A549 (cell line): ENCODE results near the gene CEBPZ. TPM values are rescaled to one million over a fixed set of nuclear protein-coding genes. Genes with fewer than 3 reads are reported as not detected.
"Not testable (repeated sequence)": the region's sequence is repeated elsewhere in the genome, so short reads cannot be mapped to it uniquely, and the experiment has no call there.

Source experiments
- ATAC-seq, 2 experiments: fragments of 200-7000 bp in 1 of 2; fragments of >200 bp in 1 of 2; cut with Nextera tagmentation in 1 of 2; cut with Tn5 transposase in 1 of 2; 3 replicates each; pipeline versions ENCODE4 v1.8.0 to v1.9.1; 2018 to 2020; ENCODE audit warnings: mild to moderate bottlenecking in 1 of 2, moderate library complexity in 1 of 2
- CTCF ChIA-PET: fragments of 300-600 bp; sonication (Branson Sonifier 250); formaldehyde crosslinking; extraction: SDS; loops from one replicate; lab custom pipeline; 2021; ENCODE audit warnings: antibody characterized with exemption, inconsistent platforms; lab: Yijun Ruan, JAX
- POLR2A ChIA-PET: fragments of 350-600 bp; formaldehyde crosslinking; extraction: SDS; loops from one replicate; lab custom pipeline; 2021; ENCODE audit warnings: antibody characterized with exemption, inconsistent platforms; lab: Yijun Ruan, JAX
- DNase-seq, 2 experiments: peaks; one replicate each; pipeline versions ENCODE4 v3.0.0 to v3.0.0-alpha.2; 2011 to 2016; ENCODE audit warnings: low read depth in 1 of 2, low spot score in 1 of 2
- FAIRE-seq: peaks from 2 replicates; lab custom pipeline; 2011; peaks lifted over from hg19 to GRCh38; lab: Jason Lieb, UNC
- H3K27ac ChIP-seq, 2 experiments: fragments of >200 bp; sonication (Bioruptor Twin); formaldehyde crosslinking; 3 replicates each; pipeline ENCODE4 v1.5.1; 2016 to 2017
- H3K4me1 ChIP-seq: fragments of >200 bp; sonication (Bioruptor Twin); formaldehyde crosslinking; 3 replicates; pipeline ENCODE4 v1.6.1; 2016
- H3K4me2 ChIP-seq: fragments of >200 bp; sonication (Bioruptor Twin); formaldehyde crosslinking; 3 replicates; pipeline ENCODE4 v1.6.1; 2016
- H3K4me3 ChIP-seq: fragments of >200 bp; sonication (Bioruptor Twin); formaldehyde crosslinking; 3 replicates; pipeline ENCODE4 v1.5.1; 2016
- H3K9me3 ChIP-seq: fragments of >200 bp; sonication (Bioruptor Twin); formaldehyde crosslinking; 3 replicates; pipeline ENCODE4 v1.6.1; 2016
- BHLHE40 ChIP-seq: IDR thresholded peaks from 2 replicates; pipeline ENCODE4 v1.6.1; 2012; ENCODE audit warnings: low read depth, low read length, inconsistent platforms
- CBX2 ChIP-seq: fragments of 200-600 bp; sonication (generic); IDR thresholded peaks from 2 replicates; pipeline ENCODE4 v1.6.1; 2016; ENCODE audit warnings: low read depth, mild to moderate bottlenecking, borderline replicate concordance
- CEBPB ChIP-seq, 2 experiments: fragments of >200 bp in 1 of 2; sonication (Bioruptor Twin) in 1 of 2; formaldehyde crosslinking in 1 of 2; IDR thresholded peaks; 2 replicates each; pipeline ENCODE4 v1.6.1; 2012 to 2016
- E2F6 ChIP-seq: IDR thresholded peaks from 2 replicates; pipeline ENCODE4 v1.6.1; 2012; ENCODE audit warnings: low read depth, borderline replicate concordance
- EHF ChIP-seq: fragments of 250-450 bp; sonication (Bioruptor Pico); IDR thresholded peaks from 2 replicates; pipeline ENCODE4 v1.5.0; 2020; ENCODE audit warnings: mild to moderate bottlenecking
- EP300 ChIP-seq, 2 experiments: fragments of >200 bp; sonication (Bioruptor Twin); formaldehyde crosslinking; IDR thresholded peaks; 2 replicates in 1 of 2; 3 replicates in 1 of 2; pipeline ENCODE4 v1.6.1; 2016 to 2017
- HDAC2 ChIP-seq: fragments of 200-600 bp; sonication (generic); IDR thresholded peaks from 2 replicates; pipeline ENCODE4 v1.6.1; 2016
- HMGXB4 ChIP-seq: fragments of 250-450 bp; sonication (Bioruptor Pico); IDR thresholded peaks from 2 replicates; pipeline ENCODE4 v1.5.0; 2021; ENCODE audit warnings: mild to moderate bottlenecking, moderate library complexity, borderline replicate concordance
- HOXA7 ChIP-seq: fragments of 250-450 bp; sonication (Bioruptor Pico); IDR thresholded peaks from 2 replicates; pipeline ENCODE4 v1.5.0; 2020; ENCODE audit warnings: mild to moderate bottlenecking, moderate library complexity
- HOXB5 ChIP-seq: fragments of 250-450 bp; sonication (Bioruptor Pico); IDR thresholded peaks from 2 replicates; pipeline ENCODE4 v1.5.0; 2020; ENCODE audit warnings: mild to moderate bottlenecking, moderate library complexity
- KDM1A ChIP-seq: fragments of 200-600 bp; sonication (generic); IDR thresholded peaks from 2 replicates; pipeline ENCODE4 v1.6.1; 2016; ENCODE audit warnings: low read depth, mild to moderate bottlenecking
- NFE2L2 ChIP-seq: fragments of 150-350 bp; conservative IDR thresholded peaks from 2 replicates; pipeline ENCODE4 v1.6.1; 2014; ENCODE audit warnings: low read length
- RARB ChIP-seq: fragments of 250-450 bp; sonication (Bioruptor Pico); IDR thresholded peaks from 2 replicates; pipeline ENCODE4 v1.8.0; 2021; ENCODE audit warnings: mild to moderate bottlenecking, moderate library complexity
- TP53 ChIP-seq: fragments of 250-450 bp; sonication (Bioruptor Pico); IDR thresholded peaks from 2 replicates; pipeline ENCODE4 v1.5.0; 2021; ENCODE audit warnings: mild to moderate bottlenecking, moderate library complexity
- ZNF302 ChIP-seq: fragments of 250-450 bp; sonication (Bioruptor Pico); IDR thresholded peaks from 2 replicates; pipeline ENCODE4 v1.9.0; 2021; ENCODE audit warnings: inconsistent platforms, mild to moderate bottlenecking, moderate library complexity
- WGBS: methylation state at CpG from one replicate; pipeline ENCODE4 v1.1.6; 2017; ENCODE audit errors: missing lambda C conversion rate; 5-methylcytosine and 5-hydroxymethylcytosine counted together
- polyA plus RNA-seq, 4 experiments: library from polyadenylated mRNA; depleted of rRNA in 3 of 4; stranded (reverse); fragments of >200 nt; fragmentation: RNase III in 1 of 4; extraction: RNeasy Plus Mini Kit Qiagen cat#74134 plus additional on column Dnase treatment in 1 of 4; gene quantifications; 2 replicates in 3 of 4; 3 replicates in 1 of 4; pipeline ENCODE4 v1.2.3, GENCODE V29; 2011 to 2017
- TF ChIP-seq, protein P1 (sequence below): fragments of >200 bp; sonication (Bioruptor Twin); formaldehyde crosslinking; IDR thresholded peaks from 2 replicates; pipeline ENCODE4 v1.6.1; 2016
- TF ChIP-seq, protein P2 (sequence below): fragments of 250-450 bp; sonication (Bioruptor Pico); IDR thresholded peaks from 2 replicates; pipeline ENCODE4 v1.5.0; 2020; ENCODE audit warnings: low read depth, mild to moderate bottlenecking, moderate library complexity
- TF ChIP-seq, protein P3 (sequence below): fragments of 200-600 bp; sonication (generic); IDR thresholded peaks from 2 replicates; pipeline ENCODE4 v1.6.1; 2016; ENCODE audit warnings: antibody characterized with exemption, mild to moderate bottlenecking, moderate library complexity
- TF ChIP-seq, protein P4 (sequence below): fragments of >200 bp; sonication (Bioruptor Twin); formaldehyde crosslinking; IDR thresholded peaks from 3 replicates; pipeline ENCODE4 v1.5.1; 2016
- TF ChIP-seq, protein P5 (sequence below): fragments of >200 bp; sonication (Bioruptor Twin); formaldehyde crosslinking; IDR thresholded peaks from 3 replicates; pipeline ENCODE4 v1.6.1; 2016

CEBPZ gene
- polyA plus RNA-seq, 2 of the 4 experiments (the other 2 are of a cell fraction) = 70.9 to 71.5 TPM

DNA sequence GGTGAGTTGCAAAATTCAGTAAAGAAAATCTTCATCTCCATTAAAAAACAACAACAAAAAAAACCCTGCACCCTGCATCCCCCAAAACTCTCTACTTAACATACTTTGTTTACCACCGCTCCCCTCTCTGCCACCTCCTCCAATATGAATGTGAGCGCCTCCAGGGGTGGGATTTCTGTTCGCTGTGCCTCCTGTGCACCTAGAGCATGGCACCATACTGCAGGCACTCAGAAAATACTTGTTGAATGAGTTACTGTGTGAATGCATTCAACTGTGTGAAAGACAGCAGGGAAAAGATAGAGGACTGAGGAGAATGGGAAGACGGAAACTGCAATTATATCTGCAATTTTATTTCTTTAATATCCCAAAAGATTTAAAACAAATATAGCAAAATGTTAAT lies 4.5 kb downstream of the CEBPZ start (continued):
- TF ChIP-seq, protein P1, sequence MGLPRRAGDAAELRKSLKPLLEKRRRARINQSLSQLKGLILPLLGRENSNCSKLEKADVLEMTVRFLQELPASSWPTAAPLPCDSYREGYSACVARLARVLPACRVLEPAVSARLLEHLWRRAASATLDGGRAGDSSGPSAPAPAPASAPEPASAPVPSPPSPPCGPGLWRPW = no peak
- no peak for TF ChIP-seq CEBPB (IDR thresholded peaks at IDR 0.05)

DNA sequence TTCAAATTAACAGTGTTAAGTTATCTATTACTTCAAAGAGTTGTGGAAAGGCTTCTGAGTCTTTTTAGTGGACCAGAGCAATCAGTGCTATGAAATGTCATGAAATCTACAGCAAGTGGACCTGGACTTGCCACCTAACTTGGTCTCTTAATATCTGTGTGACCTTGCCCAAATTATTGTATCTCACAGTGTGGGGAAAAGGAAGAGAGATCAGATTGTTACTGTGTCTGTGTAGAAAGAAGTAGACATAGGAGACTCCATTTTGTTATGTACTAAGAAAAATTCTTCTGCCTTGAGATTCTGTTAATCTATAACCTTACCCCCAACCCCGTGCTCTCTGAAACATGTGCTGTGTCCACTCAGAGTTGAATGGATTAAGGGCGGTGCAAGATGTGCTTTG lies 6.3 kb downstream of the CEBPZ start:
- H3K27ac ChIP-seq, H3K4me2 ChIP-seq, FAIRE-seq, DNase-seq, H3K4me3 ChIP-seq, CTCF ChIA-PET, H3K9me3 ChIP-seq, POLR2A ChIA-PET: not testable (repeated sequence)
- TF ChIP-seq HOXA7 = 0 out of 2 replicates have a peak, but pooled peaks have one; percentile 60
- peak; percentile 60; the same call in 1 of the 2 replicates for TF ChIP-seq EHF (CRISPR knock-in tag)
- TF ChIP-seq, protein P2, sequence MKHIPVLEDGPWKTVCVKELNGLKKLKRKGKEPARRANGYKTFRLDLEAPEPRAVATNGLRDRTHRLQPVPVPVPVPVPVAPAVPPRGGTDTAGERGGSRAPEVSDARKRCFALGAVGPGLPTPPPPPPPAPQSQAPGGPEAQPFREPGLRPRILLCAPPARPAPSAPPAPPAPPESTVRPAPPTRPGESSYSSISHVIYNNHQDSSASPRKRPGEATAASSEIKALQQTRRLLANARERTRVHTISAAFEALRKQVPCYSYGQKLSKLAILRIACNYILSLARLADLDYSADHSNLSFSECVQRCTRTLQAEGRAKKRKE = 0 out of 2 replicates have a peak, but pooled peaks have one; percentile 35
- WGBS = 0% methylated on average over 1 of the region's 2 CpGs
- 0 out of 6 replicates have a peak, but pooled peaks of 1 of the 2 experiments have one; percentile 23 for ATAC-seq
- H3K4me1 ChIP-seq = peaks cover 22% of the 10 kb centered on the region

- ATAC-seq = no peak
- H3K27ac ChIP-seq = no peak overlapping the region
- H3K9me3 ChIP-seq = no peaks in the 10 kb centered on the region
- 98% methylated on average over 1 of the region's 1 CpG for WGBS
- no peak overlapping the region for H3K4me3 ChIP-seq
- no peak for TF ChIP-seq KDM1A
- TF ChIP-seq, protein P3, sequence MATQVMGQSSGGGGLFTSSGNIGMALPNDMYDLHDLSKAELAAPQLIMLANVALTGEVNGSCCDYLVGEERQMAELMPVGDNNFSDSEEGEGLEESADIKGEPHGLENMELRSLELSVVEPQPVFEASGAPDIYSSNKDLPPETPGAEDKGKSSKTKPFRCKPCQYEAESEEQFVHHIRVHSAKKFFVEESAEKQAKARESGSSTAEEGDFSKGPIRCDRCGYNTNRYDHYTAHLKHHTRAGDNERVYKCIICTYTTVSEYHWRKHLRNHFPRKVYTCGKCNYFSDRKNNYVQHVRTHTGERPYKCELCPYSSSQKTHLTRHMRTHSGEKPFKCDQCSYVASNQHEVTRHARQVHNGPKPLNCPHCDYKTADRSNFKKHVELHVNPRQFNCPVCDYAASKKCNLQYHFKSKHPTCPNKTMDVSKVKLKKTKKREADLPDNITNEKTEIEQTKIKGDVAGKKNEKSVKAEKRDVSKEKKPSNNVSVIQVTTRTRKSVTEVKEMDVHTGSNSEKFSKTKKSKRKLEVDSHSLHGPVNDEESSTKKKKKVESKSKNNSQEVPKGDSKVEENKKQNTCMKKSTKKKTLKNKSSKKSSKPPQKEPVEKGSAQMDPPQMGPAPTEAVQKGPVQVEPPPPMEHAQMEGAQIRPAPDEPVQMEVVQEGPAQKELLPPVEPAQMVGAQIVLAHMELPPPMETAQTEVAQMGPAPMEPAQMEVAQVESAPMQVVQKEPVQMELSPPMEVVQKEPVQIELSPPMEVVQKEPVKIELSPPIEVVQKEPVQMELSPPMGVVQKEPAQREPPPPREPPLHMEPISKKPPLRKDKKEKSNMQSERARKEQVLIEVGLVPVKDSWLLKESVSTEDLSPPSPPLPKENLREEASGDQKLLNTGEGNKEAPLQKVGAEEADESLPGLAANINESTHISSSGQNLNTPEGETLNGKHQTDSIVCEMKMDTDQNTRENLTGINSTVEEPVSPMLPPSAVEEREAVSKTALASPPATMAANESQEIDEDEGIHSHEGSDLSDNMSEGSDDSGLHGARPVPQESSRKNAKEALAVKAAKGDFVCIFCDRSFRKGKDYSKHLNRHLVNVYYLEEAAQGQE = peak; percentile 57
- TF ChIP-seq, all 56 proteins: peak for 1
- FAIRE-seq (no peak), DNase-seq (no peak)
- H3K4me2 ChIP-seq = no peak overlapping the region
- CTCF ChIA-PET = interaction anchor here (0.6 kb wide), 1 partner anchor 175 kb away, joined by 3 read pairs; no protein-coding TSS in a partner anchor
- H3K4me1 ChIP-seq = peaks cover 12% of the 10 kb centered on the region
- POLR2A ChIA-PET = no interaction called here
Observed at GRCh38 chr2:37224063-37224462, 7.3 kb downstream of the CEBPZ start.

- no peak for FAIRE-seq
- Histone ChIP-seq H3K9me3 (no peaks in the 10 kb centered on the region), H3K27ac (no peak overlapping the region), H3K4me1 (peaks cover 10% of the 10 kb centered on the region; the same call in 2 of the 3 replicates), H3K4me3 (no peak overlapping the region), H3K4me2 (no peak overlapping the region)
- WGBS = 93% methylated on average over 4 of the region's 4 CpGs
- ATAC-seq = no peak
- CTCF ChIA-PET = no interaction called here
- POLR2A ChIA-PET = interaction anchor here (1.7 kb wide), 1 partner anchor 8 kb away, joined by 7 read pairs; the partner anchor contains the start of genes CEBPZ and NDUFAF7
- no peak for DNase-seq
- TF ChIP-seq, protein P4, sequence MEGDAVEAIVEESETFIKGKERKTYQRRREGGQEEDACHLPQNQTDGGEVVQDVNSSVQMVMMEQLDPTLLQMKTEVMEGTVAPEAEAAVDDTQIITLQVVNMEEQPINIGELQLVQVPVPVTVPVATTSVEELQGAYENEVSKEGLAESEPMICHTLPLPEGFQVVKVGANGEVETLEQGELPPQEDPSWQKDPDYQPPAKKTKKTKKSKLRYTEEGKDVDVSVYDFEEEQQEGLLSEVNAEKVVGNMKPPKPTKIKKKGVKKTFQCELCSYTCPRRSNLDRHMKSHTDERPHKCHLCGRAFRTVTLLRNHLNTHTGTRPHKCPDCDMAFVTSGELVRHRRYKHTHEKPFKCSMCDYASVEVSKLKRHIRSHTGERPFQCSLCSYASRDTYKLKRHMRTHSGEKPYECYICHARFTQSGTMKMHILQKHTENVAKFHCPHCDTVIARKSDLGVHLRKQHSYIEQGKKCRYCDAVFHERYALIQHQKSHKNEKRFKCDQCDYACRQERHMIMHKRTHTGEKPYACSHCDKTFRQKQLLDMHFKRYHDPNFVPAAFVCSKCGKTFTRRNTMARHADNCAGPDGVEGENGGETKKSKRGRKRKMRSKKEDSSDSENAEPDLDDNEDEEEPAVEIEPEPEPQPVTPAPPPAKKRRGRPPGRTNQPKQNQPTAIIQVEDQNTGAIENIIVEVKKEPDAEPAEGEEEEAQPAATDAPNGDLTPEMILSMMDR = no peak
- TF ChIP-seq E2F6 = no peak
- no peak for TF ChIP-seq RARB
- TF ChIP-seq EP300 (IDR thresholded peaks at IDR 0.05) = no peak
- TF ChIP-seq TP53 (CRISPR knock-in tag) = no peak
- TF ChIP-seq NFE2L2 = no peak
- no peak for TF ChIP-seq HOXB5
- TF ChIP-seq, protein P5, sequence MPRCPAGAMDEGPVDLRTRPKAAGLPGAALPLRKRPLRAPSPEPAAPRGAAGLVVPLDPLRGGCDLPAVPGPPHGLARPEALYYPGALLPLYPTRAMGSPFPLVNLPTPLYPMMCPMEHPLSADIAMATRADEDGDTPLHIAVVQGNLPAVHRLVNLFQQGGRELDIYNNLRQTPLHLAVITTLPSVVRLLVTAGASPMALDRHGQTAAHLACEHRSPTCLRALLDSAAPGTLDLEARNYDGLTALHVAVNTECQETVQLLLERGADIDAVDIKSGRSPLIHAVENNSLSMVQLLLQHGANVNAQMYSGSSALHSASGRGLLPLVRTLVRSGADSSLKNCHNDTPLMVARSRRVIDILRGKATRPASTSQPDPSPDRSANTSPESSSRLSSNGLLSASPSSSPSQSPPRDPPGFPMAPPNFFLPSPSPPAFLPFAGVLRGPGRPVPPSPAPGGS = no peak
- TF ChIP-seq HMGXB4 (CRISPR knock-in tag) = no peak
- TF ChIP-seq, protein P1 = no peak
- TF ChIP-seq HOXA7 = no peak
- TF ChIP-seq CBX2 = no peak
- no peak for TF ChIP-seq BHLHE40
- no peak for TF ChIP-seq ZNF302
- TF ChIP-seq HDAC2 = no peak
Observed at GRCh38 chr2:37223131-37223530, 8.3 kb downstream of the CEBPZ start.
